ENCODE results near the gene FBLN2.

The FBLN2 gene

DNA sequence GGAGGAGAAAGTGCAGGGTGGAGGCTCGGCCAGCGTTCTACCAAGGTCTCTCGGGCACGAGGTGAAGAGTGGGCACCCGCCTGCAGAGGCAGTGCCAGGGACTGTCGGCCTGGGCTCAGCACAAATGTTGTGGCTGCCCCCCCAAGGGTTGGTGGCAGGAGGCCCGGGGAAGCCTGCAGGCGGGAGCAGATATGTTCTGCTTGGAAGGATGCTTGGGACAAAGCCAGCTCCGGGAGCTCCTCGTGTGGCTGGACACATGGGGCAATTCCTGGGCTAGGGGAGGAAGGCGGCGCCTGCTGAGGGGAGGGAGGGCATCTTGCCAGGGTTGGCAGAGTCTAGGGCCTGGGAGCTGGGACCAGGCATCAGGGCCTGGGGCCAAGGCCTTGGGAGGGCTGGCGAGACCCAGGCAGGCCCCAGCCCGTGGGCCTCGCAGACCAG lies 30.4 kb upstream of the FBLN2 start:
- H3K27me3 ChIP-seq (ENCODE audit: insufficient read depth, poor library complexity, severe bottlenecking), result no peaks in the 10 kb centered on the region
- no peak overlapping the region for H3K27ac ChIP-seq (replicated peaks)
- DNase-seq (ENCODE audit: low read depth in 1 of 2, low spot score in 1 of 2), result no peak
- no peak overlapping the region for H3K4me3 ChIP-seq (replicated peaks; ENCODE audit: insufficient read depth, low read length)
- TF ChIP-seq GABPA (IDR thresholded peaks at IDR 0.05; ENCODE audit: low read depth) (no peak), CTCF (IDR thresholded peaks at IDR 0.05; ENCODE audit: insufficient read depth, low read length) (no peak), POLR2AphosphoS5 (IDR thresholded peaks at IDR 0.05; ENCODE audit: low read depth) (no peak), SPI1 (IDR thresholded peaks at IDR 0.05; ENCODE audit: borderline replicate concordance, low read depth) (no peak)
- TF ChIP-seq, protein P1, sequence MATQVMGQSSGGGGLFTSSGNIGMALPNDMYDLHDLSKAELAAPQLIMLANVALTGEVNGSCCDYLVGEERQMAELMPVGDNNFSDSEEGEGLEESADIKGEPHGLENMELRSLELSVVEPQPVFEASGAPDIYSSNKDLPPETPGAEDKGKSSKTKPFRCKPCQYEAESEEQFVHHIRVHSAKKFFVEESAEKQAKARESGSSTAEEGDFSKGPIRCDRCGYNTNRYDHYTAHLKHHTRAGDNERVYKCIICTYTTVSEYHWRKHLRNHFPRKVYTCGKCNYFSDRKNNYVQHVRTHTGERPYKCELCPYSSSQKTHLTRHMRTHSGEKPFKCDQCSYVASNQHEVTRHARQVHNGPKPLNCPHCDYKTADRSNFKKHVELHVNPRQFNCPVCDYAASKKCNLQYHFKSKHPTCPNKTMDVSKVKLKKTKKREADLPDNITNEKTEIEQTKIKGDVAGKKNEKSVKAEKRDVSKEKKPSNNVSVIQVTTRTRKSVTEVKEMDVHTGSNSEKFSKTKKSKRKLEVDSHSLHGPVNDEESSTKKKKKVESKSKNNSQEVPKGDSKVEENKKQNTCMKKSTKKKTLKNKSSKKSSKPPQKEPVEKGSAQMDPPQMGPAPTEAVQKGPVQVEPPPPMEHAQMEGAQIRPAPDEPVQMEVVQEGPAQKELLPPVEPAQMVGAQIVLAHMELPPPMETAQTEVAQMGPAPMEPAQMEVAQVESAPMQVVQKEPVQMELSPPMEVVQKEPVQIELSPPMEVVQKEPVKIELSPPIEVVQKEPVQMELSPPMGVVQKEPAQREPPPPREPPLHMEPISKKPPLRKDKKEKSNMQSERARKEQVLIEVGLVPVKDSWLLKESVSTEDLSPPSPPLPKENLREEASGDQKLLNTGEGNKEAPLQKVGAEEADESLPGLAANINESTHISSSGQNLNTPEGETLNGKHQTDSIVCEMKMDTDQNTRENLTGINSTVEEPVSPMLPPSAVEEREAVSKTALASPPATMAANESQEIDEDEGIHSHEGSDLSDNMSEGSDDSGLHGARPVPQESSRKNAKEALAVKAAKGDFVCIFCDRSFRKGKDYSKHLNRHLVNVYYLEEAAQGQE (IDR thresholded peaks at IDR 0.05; ENCODE audit: insufficient replicate concordance, low read depth), result no peak

DNA sequence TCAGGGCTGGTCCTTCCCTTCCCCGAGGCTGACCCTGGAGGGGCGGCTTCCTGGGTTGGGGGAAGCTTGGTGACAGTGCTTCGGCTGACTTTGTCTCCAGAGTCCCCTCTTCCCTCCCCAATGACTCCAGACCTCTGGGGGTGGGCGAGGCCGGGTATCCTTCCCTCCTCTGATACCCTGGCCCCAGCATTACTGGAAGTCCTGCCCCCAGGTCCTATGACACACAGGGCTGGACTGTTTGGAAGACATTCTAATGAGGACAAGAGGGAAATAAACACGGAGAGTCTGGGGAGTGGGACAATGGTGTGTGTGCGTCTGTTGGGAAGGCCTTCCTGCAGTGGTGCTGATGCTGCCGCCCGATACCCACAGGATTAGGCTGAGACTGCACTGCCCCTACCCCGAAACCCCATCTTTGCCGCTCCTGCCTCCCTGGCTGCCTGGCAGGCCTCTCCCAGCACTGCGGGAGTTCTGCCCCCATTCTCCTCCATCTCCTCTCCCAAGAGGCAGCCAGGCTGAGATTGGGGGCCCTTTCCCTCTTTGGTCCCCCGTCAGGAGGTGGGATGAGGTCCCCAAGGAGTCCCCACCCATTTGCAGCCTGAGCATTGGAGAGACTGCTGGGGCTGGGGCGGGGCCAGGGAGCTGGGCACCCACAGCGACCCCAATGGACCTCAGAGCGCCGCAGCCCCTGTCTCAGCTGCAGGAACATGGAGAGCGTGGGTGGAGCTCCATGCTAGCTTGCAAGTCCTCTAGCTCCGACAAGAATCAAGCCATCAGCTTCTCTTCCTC lies 29.7 kb upstream of the FBLN2 start:
- Histone ChIP-seq H3K27me3 (ENCODE audit: insufficient read depth, poor library complexity, severe bottlenecking) (no peaks in the 10 kb centered on the region), H3K4me3 (replicated peaks; ENCODE audit: insufficient read depth, low read length) (no peak overlapping the region), H3K27ac (replicated peaks) (no peak overlapping the region)
- no peak for TF ChIP-seq GABPA (IDR thresholded peaks at IDR 0.05; ENCODE audit: low read depth)
- TF ChIP-seq, protein P1 (IDR thresholded peaks at IDR 0.05; ENCODE audit: insufficient replicate concordance, low read depth), result no peak
- no peak for TF ChIP-seq SPI1 (IDR thresholded peaks at IDR 0.05; ENCODE audit: borderline replicate concordance, low read depth)
- no peak for TF ChIP-seq CTCF (IDR thresholded peaks at IDR 0.05; ENCODE audit: insufficient read depth, low read length)
- DNase-seq (ENCODE audit: low read depth in 1 of 2, low spot score in 1 of 2), result no peak

DNA sequence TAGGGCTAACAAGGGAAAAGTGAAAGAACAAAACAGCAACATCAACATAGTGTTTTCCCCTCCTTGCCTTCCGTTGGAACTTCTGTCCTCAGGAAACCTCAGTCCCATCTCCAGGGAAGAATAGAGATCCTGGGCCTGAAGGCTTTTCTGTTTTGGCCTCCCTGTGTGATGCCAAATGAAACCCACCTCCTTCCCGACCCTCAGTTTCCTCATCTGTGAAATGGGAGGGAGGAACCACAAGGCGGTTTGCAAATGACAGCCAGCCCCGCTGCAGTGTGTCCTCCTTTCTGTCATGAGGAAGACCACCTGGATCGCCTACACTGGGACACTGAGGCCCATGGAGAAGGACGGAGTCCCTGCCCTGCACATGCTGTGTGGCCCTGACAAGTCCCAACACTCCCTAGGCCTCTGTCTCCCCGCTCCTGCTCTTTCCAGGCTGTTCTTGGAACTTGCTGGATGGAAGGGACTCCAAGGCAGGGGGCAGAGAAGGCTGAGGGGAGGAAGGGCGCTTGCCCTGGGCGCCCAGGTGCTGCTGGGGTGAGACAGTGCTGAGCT lies 28.5 kb upstream of the FBLN2 start:
- no peak for DNase-seq (ENCODE audit: low read depth in 1 of 2, low spot score in 1 of 2)
- H3K27me3 ChIP-seq (ENCODE audit: insufficient read depth, poor library complexity, severe bottlenecking), result no peaks in the 10 kb centered on the region
- no peak for TF ChIP-seq GABPA (IDR thresholded peaks at IDR 0.05; ENCODE audit: low read depth)
- TF ChIP-seq CTCF (IDR thresholded peaks at IDR 0.05; ENCODE audit: insufficient read depth, low read length), result no peak
- no peak for TF ChIP-seq SPI1 (IDR thresholded peaks at IDR 0.05; ENCODE audit: borderline replicate concordance, low read depth)
- no peak for TF ChIP-seq POLR2AphosphoS5 (IDR thresholded peaks at IDR 0.05; ENCODE audit: low read depth)
- TF ChIP-seq, protein P1 (IDR thresholded peaks at IDR 0.05; ENCODE audit: insufficient replicate concordance, low read depth), result no peak
- H3K27ac ChIP-seq (replicated peaks), result no peak overlapping the region
- no peak overlapping the region for H3K4me3 ChIP-seq (replicated peaks; ENCODE audit: insufficient read depth, low read length)

Measured in HL-60 (cell line).